ENCODE results near the gene C9orf57.

DNA sequence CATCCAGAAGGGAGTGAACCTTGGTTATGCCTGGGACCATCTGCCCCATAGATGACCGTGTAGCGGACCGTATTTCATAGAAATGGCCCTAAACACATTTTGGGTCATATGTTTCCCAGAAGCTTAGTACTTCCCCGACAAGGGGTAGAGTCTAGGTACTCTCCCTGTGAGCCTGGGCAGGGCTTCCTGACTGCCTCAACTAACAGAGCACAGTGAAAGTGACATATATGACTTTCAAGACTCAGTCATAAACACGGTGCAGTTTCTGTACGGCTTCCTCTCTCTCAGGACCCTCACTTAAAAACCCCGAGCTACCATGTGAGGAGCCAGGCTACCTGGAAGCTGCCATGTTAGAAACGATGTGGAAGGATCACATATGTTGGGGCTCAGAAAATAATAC lies 20.9 kb downstream of the C9orf57 start:
- TF ChIP-seq, protein P1, sequence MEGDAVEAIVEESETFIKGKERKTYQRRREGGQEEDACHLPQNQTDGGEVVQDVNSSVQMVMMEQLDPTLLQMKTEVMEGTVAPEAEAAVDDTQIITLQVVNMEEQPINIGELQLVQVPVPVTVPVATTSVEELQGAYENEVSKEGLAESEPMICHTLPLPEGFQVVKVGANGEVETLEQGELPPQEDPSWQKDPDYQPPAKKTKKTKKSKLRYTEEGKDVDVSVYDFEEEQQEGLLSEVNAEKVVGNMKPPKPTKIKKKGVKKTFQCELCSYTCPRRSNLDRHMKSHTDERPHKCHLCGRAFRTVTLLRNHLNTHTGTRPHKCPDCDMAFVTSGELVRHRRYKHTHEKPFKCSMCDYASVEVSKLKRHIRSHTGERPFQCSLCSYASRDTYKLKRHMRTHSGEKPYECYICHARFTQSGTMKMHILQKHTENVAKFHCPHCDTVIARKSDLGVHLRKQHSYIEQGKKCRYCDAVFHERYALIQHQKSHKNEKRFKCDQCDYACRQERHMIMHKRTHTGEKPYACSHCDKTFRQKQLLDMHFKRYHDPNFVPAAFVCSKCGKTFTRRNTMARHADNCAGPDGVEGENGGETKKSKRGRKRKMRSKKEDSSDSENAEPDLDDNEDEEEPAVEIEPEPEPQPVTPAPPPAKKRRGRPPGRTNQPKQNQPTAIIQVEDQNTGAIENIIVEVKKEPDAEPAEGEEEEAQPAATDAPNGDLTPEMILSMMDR (IDR thresholded peaks at IDR 0.05), result no peak
- TF ChIP-seq POLR2A (IDR thresholded peaks at IDR 0.05), result no peak

Measured in thyroid gland (tissue), 4 donors.